Adrenal gland (tissue), 5 donors: ENCODE results near the gene DBF4.

Source experiments
- POLR2A ChIP-seq, 2 donors: fragments of 450-650 bp; IDR thresholded peaks; one replicate each; pipeline ENCODE4 v1.6.1; 2017; ENCODE audit warnings: antibody characterized with exemption in 2 of 2, mild to moderate bottlenecking in 2 of 2, moderate library complexity in 1 of 2
- TF ChIP-seq, protein P1 (sequence below), 6 experiments: fragments of 450-650 bp in 4 of 6; fragments of 200-600 bp in 2 of 6; sonication (generic) in 1 of 6; IDR thresholded peaks; 1 replicate in 5 of 6; 2 replicates in 1 of 6; pipeline versions ENCODE4 v1.5.1 to v1.8.0; 2016 to 2021; ENCODE audit warnings: antibody characterized with exemption in 6 of 6, mild to moderate bottlenecking in 2 of 6, moderate library complexity in 1 of 6
- donor health status: DM: no; HTN: no; CAD: no.

DNA sequence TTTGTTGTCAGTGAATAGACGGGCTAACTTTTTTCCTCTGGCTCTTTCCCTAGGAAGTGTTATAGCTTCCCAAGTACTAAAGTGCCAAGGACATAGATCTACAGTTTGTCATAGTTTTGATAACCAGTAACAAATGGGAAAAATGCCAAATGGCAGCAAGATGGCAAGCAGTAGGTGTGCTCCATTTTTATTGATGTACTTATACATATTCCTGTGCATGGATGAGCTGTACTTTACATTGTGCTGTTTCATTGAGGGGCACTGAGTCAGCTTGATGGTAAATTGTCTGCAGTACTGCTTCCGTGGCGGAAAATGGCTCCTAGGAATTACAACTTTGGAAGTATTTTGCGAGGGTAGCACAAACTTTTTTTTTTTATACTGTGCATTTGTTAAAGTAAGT lies 64.8 kb downstream of the DBF4 start:
- no peak for TF ChIP-seq POLR2A (IDR thresholded peaks at IDR 0.05)
- TF ChIP-seq, protein P1, sequence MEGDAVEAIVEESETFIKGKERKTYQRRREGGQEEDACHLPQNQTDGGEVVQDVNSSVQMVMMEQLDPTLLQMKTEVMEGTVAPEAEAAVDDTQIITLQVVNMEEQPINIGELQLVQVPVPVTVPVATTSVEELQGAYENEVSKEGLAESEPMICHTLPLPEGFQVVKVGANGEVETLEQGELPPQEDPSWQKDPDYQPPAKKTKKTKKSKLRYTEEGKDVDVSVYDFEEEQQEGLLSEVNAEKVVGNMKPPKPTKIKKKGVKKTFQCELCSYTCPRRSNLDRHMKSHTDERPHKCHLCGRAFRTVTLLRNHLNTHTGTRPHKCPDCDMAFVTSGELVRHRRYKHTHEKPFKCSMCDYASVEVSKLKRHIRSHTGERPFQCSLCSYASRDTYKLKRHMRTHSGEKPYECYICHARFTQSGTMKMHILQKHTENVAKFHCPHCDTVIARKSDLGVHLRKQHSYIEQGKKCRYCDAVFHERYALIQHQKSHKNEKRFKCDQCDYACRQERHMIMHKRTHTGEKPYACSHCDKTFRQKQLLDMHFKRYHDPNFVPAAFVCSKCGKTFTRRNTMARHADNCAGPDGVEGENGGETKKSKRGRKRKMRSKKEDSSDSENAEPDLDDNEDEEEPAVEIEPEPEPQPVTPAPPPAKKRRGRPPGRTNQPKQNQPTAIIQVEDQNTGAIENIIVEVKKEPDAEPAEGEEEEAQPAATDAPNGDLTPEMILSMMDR (IDR thresholded peaks at IDR 0.05): no peak
